Mucosa of stomach (tissue), 1 donor: ENCODE data around the gene KRTAP10-10.
"Not testable (repeated sequence)": the region's sequence is repeated elsewhere in the genome, so short reads cannot be mapped to it uniquely, and the experiment has no call there.

Experiments used
- H3K27me3 ChIP-seq: one replicate; pipeline ENCODE4 v1.7.0; 2013; ENCODE audit warnings: mild to moderate bottlenecking, low read length; ENCODE audit not compliant: control insufficient read depth, insufficient read depth
- H3K36me3 ChIP-seq: one replicate; pipeline ENCODE4 v1.7.0; 2013; ENCODE audit warnings: low read length; ENCODE audit not compliant: control insufficient read depth, insufficient read depth
- H3K4me1 ChIP-seq: one replicate; pipeline ENCODE4 v1.7.0; 2013; ENCODE audit warnings: mild to moderate bottlenecking, low read length; ENCODE audit not compliant: control insufficient read depth, insufficient read depth
- H3K4me3 ChIP-seq: one replicate; pipeline ENCODE4 v1.7.0; 2013; ENCODE audit warnings: low read length
- H3K9ac ChIP-seq: one replicate; pipeline ENCODE4 v1.7.0; 2013; ENCODE audit warnings: mild to moderate bottlenecking, low read length, moderate library complexity
- H3K9me3 ChIP-seq: one replicate; pipeline ENCODE4 v1.7.0; 2013; ENCODE audit warnings: mild to moderate bottlenecking, low read length, moderate library complexity; ENCODE audit not compliant: control insufficient read depth
- donor health status: Pancreatic carcinoma.

KRTAP10-10 gene

GRCh38 chr21:44650973-44651675 is 14.0 kb downstream of the KRTAP10-10 start:
- Histone ChIP-seq H3K36me3 (no peaks in the 10 kb centered on the region), H3K9ac (no peak overlapping the region), H3K27me3 (peaks cover 3% of the 10 kb centered on the region), H3K9me3 (no peaks in the 10 kb centered on the region), H3K4me3 (no peak overlapping the region), H3K4me1 (no peaks in the 10 kb centered on the region)

- no peaks in the 10 kb centered on the region for H3K4me1 ChIP-seq
- no peak overlapping the region for H3K4me3 ChIP-seq
- no peak overlapping the region for H3K9ac ChIP-seq
Measured at GRCh38 chr21:44653123-44653522, 16.0 kb downstream of the KRTAP10-10 start.

GRCh38 chr21:44653656-44654575 is 16.8 kb downstream of the KRTAP10-10 start:
- Histone ChIP-seq H3K36me3 (no peaks in the 10 kb centered on the region), H3K27me3 (peaks cover 10% of the 10 kb centered on the region), H3K4me1 (no peaks in the 10 kb centered on the region), H3K9ac (no peak overlapping the region), H3K9me3 (no peaks in the 10 kb centered on the region), H3K4me3 (no peak overlapping the region)

More at GRCh38 chr21:44653123-44653522, 16.0 kb downstream of the KRTAP10-10 start:
- H3K9me3 ChIP-seq: no peaks in the 10 kb centered on the region
- no peaks in the 10 kb centered on the region for H3K36me3 ChIP-seq
- peaks cover 8% of the 10 kb centered on the region for H3K27me3 ChIP-seq

GRCh38 chr21:44654576-44655175 is 17.5 kb downstream of the KRTAP10-10 start, which contains the start of gene KRTAP12-4:
Gene KRTAP12-4, minus strand, starts transcription at chr21:44654659. Its CDS starts 45 bp downstream, at chr21:44654614.
- no peaks in the 10 kb centered on the region for H3K4me1 ChIP-seq
- no peak within 1 kb of the TSS for H3K9ac ChIP-seq
- H3K4me3 ChIP-seq: no peak within 1 kb of the TSS
- H3K36me3 ChIP-seq: no peaks in the 10 kb centered on the region
- H3K27me3 ChIP-seq: peaks cover 10% of the 10 kb centered on the region
- H3K9me3 ChIP-seq: no peaks in the 10 kb centered on the region

GRCh38 chr21:44656868-44657267 is 19.7 kb downstream of the KRTAP10-10 start:
- H3K27me3 ChIP-seq: peaks cover 10% of the 10 kb centered on the region
- no peak overlapping the region for H3K4me3 ChIP-seq
- H3K36me3 ChIP-seq: no peaks in the 10 kb centered on the region
- no peaks in the 10 kb centered on the region for H3K4me1 ChIP-seq
- H3K9ac ChIP-seq: no peak overlapping the region
- H3K9me3 ChIP-seq: no peaks in the 10 kb centered on the region

GRCh38 chr21:44657635-44658540 is 20.7 kb downstream of the KRTAP10-10 start, which contains the start of gene KRTAP12-3:
Gene KRTAP12-3, plus strand, starts transcription at chr21:44657932. Its CDS starts 48 bp downstream, at chr21:44657980.
- Histone ChIP-seq H3K27me3 (peaks cover 10% of the 10 kb centered on the region), H3K4me1 (no peaks in the 10 kb centered on the region), H3K9ac (no peak within 1 kb of the TSS), H3K9me3 (no peaks in the 10 kb centered on the region), H3K4me3 (no peak within 1 kb of the TSS), H3K36me3 (no peaks in the 10 kb centered on the region)

GRCh38 chr21:44658541-44658910 is 21.4 kb downstream of the KRTAP10-10 start:
- H3K36me3 ChIP-seq: no peaks in the 10 kb centered on the region
- H3K9ac ChIP-seq: no peak overlapping the region
- no peaks in the 10 kb centered on the region for H3K9me3 ChIP-seq
- H3K27me3 ChIP-seq: peaks cover 10% of the 10 kb centered on the region
- H3K4me3 ChIP-seq: no peak overlapping the region
- no peaks in the 10 kb centered on the region for H3K4me1 ChIP-seq

GRCh38 chr21:44658913-44659595 is 21.9 kb downstream of the KRTAP10-10 start:
- H3K4me1 ChIP-seq: no peaks in the 10 kb centered on the region
- H3K36me3 ChIP-seq: no peaks in the 10 kb centered on the region
- H3K9ac ChIP-seq: no peak overlapping the region
- H3K4me3 ChIP-seq: no peak overlapping the region
- no peaks in the 10 kb centered on the region for H3K9me3 ChIP-seq
- peaks cover 10% of the 10 kb centered on the region for H3K27me3 ChIP-seq

GRCh38 chr21:44661567-44661966 is 24.4 kb downstream of the KRTAP10-10 start:
- H3K9ac ChIP-seq, H3K27me3 ChIP-seq, H3K4me1 ChIP-seq, H3K9me3 ChIP-seq, H3K36me3 ChIP-seq, H3K4me3 ChIP-seq: not testable (repeated sequence)

GRCh38 chr21:44664691-44665090 is 27.5 kb downstream of the KRTAP10-10 start:
- Histone ChIP-seq H3K36me3 (no peaks in the 10 kb centered on the region), H3K4me3 (no peak overlapping the region), H3K9me3 (no peaks in the 10 kb centered on the region), H3K9ac (no peak overlapping the region), H3K27me3 (no peaks in the 10 kb centered on the region), H3K4me1 (no peaks in the 10 kb centered on the region)
